Measurements from ENCODE around the gene TRIM66.

TRIM66 gene

DNA sequence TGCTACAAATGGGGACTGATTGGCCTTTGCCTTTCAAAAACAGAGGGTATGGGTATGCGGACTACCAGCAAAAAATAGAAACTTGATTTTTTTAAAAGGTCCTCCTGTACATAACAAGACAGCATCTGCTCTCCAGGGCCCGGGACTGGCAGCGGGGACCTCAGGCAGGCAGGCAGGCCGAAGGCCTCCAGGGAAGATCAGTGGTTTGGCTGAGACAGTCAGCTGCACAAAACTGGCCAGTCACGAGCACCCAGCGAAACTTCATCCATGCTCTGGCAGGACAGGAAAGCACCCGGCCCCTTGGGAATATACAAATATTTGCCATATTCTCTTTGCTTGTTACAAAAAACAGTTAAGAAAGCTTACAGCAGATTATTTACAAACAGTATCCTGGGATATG, 11.1 kb upstream of the TRIM66 start:
- H3K9me2 ChIP-seq (replicated peaks; ENCODE audit: low read depth, low read length), result no peaks in the 10 kb centered on the region
- no peaks in the 10 kb centered on the region for H3K27me3 ChIP-seq (ENCODE audit: insufficient read depth, low read length, poor library complexity, severe bottlenecking)
- H2AFZ ChIP-seq (ENCODE audit: low read length), result no peak overlapping the region
- TF ChIP-seq, protein P1, sequence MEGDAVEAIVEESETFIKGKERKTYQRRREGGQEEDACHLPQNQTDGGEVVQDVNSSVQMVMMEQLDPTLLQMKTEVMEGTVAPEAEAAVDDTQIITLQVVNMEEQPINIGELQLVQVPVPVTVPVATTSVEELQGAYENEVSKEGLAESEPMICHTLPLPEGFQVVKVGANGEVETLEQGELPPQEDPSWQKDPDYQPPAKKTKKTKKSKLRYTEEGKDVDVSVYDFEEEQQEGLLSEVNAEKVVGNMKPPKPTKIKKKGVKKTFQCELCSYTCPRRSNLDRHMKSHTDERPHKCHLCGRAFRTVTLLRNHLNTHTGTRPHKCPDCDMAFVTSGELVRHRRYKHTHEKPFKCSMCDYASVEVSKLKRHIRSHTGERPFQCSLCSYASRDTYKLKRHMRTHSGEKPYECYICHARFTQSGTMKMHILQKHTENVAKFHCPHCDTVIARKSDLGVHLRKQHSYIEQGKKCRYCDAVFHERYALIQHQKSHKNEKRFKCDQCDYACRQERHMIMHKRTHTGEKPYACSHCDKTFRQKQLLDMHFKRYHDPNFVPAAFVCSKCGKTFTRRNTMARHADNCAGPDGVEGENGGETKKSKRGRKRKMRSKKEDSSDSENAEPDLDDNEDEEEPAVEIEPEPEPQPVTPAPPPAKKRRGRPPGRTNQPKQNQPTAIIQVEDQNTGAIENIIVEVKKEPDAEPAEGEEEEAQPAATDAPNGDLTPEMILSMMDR (conservative IDR thresholded peaks at IDR 0.05; ENCODE audit: low read length), result no peak
- TF ChIP-seq EZH2phosphoT487 (IDR thresholded peaks at IDR 0.05; ENCODE audit: borderline replicate concordance), result no peak
- no peak overlapping the region for H3K4me3 ChIP-seq (ENCODE audit: low read length, poor library complexity, severe bottlenecking)
- H3F3A ChIP-seq (ENCODE audit: low read depth), result peaks cover 1% of the 10 kb centered on the region; the same call in 1 of the 2 replicates
- no peaks in the 10 kb centered on the region for H3K9me3 ChIP-seq (ENCODE audit: insufficient read depth, low read depth, low read length)
- H3K4me1 ChIP-seq (ENCODE audit: insufficient read depth, low read length, poor library complexity, severe bottlenecking), result peaks cover 16% of the 10 kb centered on the region
- H4K20me1 ChIP-seq (ENCODE audit: insufficient read depth, low read length, poor library complexity, severe bottlenecking), result no peaks in the 10 kb centered on the region
- H3K36me3 ChIP-seq (ENCODE audit: insufficient read depth, low read length), result no peaks in the 10 kb centered on the region
- H3K79me2 ChIP-seq (ENCODE audit: insufficient read depth, low read length), result peaks cover 19% of the 10 kb centered on the region
- no peak overlapping the region for H3K4me2 ChIP-seq (ENCODE audit: low read depth, low read length, poor library complexity, severe bottlenecking)
- no peak overlapping the region for H3K9ac ChIP-seq (ENCODE audit: low read depth, low read length, poor library complexity, severe bottlenecking)

DNA sequence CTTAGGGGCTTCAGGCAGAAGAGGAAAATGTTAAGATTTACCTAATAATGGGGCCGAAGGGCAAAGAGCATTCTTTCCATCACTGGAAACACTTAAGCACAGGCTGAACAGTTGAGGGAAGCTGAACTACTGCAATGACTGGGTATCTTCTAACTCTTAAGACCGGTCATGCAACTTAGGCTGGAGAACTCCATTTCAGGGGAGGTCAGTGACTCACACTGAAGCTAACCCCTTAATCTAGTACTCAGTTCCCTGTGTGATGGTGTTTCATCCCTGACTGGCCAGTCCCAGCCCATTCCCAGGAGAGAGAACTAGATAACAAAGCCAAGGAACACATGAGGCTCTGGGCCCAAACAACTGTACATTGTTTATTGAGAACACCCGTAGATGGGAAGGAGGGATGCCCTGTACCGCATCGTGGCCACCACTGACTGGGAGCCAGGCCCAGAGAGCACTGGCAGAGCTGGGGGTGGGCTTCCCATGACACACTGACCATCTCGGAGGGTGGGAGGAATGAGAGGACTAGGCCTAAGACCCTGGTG, 10.6 kb upstream of the TRIM66 start:
- no peak overlapping the region for H3K4me3 ChIP-seq (ENCODE audit: low read length, poor library complexity, severe bottlenecking)
- no peaks in the 10 kb centered on the region for H4K20me1 ChIP-seq (ENCODE audit: insufficient read depth, low read length, poor library complexity, severe bottlenecking)
- H3F3A ChIP-seq (ENCODE audit: low read depth), result peaks cover 6% of the 10 kb centered on the region
- H3K9ac ChIP-seq (ENCODE audit: low read depth, low read length, poor library complexity, severe bottlenecking), result no peak overlapping the region
- H3K36me3 ChIP-seq (ENCODE audit: insufficient read depth, low read length), result no peaks in the 10 kb centered on the region
- peaks cover 19% of the 10 kb centered on the region for H3K79me2 ChIP-seq (ENCODE audit: insufficient read depth, low read length)
- no peaks in the 10 kb centered on the region for H3K9me3 ChIP-seq (ENCODE audit: insufficient read depth, low read depth, low read length)
- H3K9me2 ChIP-seq (replicated peaks; ENCODE audit: low read depth, low read length), result no peaks in the 10 kb centered on the region
- peaks cover 18% of the 10 kb centered on the region for H3K4me1 ChIP-seq (ENCODE audit: insufficient read depth, low read length, poor library complexity, severe bottlenecking)
- TF ChIP-seq EZH2phosphoT487 (IDR thresholded peaks at IDR 0.05; ENCODE audit: borderline replicate concordance), result no peak
- TF ChIP-seq, protein P1 (conservative IDR thresholded peaks at IDR 0.05; ENCODE audit: low read length), result no peak
- H3K4me2 ChIP-seq (ENCODE audit: low read depth, low read length, poor library complexity, severe bottlenecking), result no peak overlapping the region
- H3K27me3 ChIP-seq (ENCODE audit: insufficient read depth, low read length, poor library complexity, severe bottlenecking), result no peaks in the 10 kb centered on the region
- no peak overlapping the region for H2AFZ ChIP-seq (ENCODE audit: low read length)

DNA sequence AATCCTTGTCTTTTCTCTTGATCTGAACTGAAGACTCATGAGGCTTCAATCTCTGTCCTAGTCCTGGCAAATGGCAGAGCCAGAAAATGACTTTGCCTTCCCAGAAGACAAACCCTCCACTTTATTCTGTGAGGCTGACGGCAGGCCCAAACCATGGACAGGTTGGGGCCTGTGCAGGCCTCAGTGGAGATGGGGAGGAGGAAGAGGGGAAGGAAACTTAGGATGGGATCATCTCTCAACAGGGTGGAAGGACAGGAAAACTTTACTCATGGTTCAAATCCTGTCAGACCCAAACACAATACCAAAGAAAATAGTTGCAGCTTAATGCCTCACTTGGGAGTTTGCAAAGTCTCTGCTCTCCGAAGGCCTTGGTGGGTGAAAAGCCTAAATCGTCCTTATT, 10.0 kb upstream of the TRIM66 start:
- Histone ChIP-seq H3K36me3 (ENCODE audit: insufficient read depth, low read length) (no peaks in the 10 kb centered on the region), H3K79me2 (ENCODE audit: insufficient read depth, low read length) (peaks cover 19% of the 10 kb centered on the region)

More for the DNA sequence above, 10.0 kb upstream of the TRIM66 start:
- no peak overlapping the region for H3K4me3 ChIP-seq (ENCODE audit: low read length, poor library complexity, severe bottlenecking)
- H3K9ac ChIP-seq (ENCODE audit: low read depth, low read length, poor library complexity, severe bottlenecking), result no peak overlapping the region
- no peak overlapping the region for H3K4me2 ChIP-seq (ENCODE audit: low read depth, low read length, poor library complexity, severe bottlenecking)
- H3K9me3 ChIP-seq (ENCODE audit: insufficient read depth, low read depth, low read length), result no peaks in the 10 kb centered on the region
- no peak overlapping the region for H2AFZ ChIP-seq (ENCODE audit: low read length)
- peaks cover 23% of the 10 kb centered on the region for H3K4me1 ChIP-seq (ENCODE audit: insufficient read depth, low read length, poor library complexity, severe bottlenecking)
- H3K27me3 ChIP-seq (ENCODE audit: insufficient read depth, low read length, poor library complexity, severe bottlenecking), result no peaks in the 10 kb centered on the region
- TF ChIP-seq, protein P1 (conservative IDR thresholded peaks at IDR 0.05; ENCODE audit: low read length), result no peak
- H3F3A ChIP-seq (ENCODE audit: low read depth), result peaks cover 8% of the 10 kb centered on the region
- H4K20me1 ChIP-seq (ENCODE audit: insufficient read depth, low read length, poor library complexity, severe bottlenecking), result no peaks in the 10 kb centered on the region
- H3K9me2 ChIP-seq (replicated peaks; ENCODE audit: low read depth, low read length), result no peaks in the 10 kb centered on the region

Data from Loucy (cell line).